Mammary epithelial cell (primary cell): ENCODE measurements around the gene JMJD7.

Source experiments
- CTCF ChIP-seq, 2 donors: IDR thresholded peaks in 1 of 2; conservative IDR thresholded peaks in 1 of 2; 2 replicates each; pipeline ENCODE4 v1.5.1; 2011 to 2012; ENCODE audit warnings: inconsistent platforms in 2 of 2, low read length in 2 of 2, mild to moderate bottlenecking in 2 of 2, control low read depth in 1 of 2, low read depth in 1 of 2; ENCODE audit not compliant: insufficient read depth in 1 of 2; ENCODE audit errors: extremely low read depth in 1 of 2
- EZH2 ChIP-seq: IDR thresholded peaks from 2 replicates; pipeline ENCODE4 v1.6.1; 2012; ENCODE audit warnings: low read length, inconsistent platforms, borderline replicate concordance

- TF ChIP-seq EZH2 (no peak), CTCF (conservative IDR thresholded peaks at IDR 0.05 in 1 of 2, IDR thresholded peaks at IDR 0.05 in 1 of 2; ENCODE audit: extremely low read depth in 1 of 2, insufficient read depth in 1 of 2, low read depth in 1 of 2, low read length in 2 of 2) (no peak)
Observed at GRCh38 chr15:41861736-41862356, 34.0 kb downstream of the JMJD7 start.
